GM21786 (cell line): Measurements from ENCODE around the gene PCDHB7.
"Not testable (repeated sequence)": the region's sequence is repeated elsewhere in the genome, so short reads cannot be mapped to it uniquely, and the experiment has no call there.

ENCODE experiments used
- ATAC-seq: cut with Tn5 transposase; IDR thresholded peaks from one replicate; pipeline ENCODE4 v1.9.1; 2021; ENCODE audit not compliant: unreplicated experiment

PCDHB7 gene

GRCh38 chr5:141179876-141180275 is 7.4 kb downstream of the PCDHB7 start:
- ATAC-seq, result not testable (repeated sequence)

GRCh38 chr5:141180313-141180712 is 7.9 kb downstream of the PCDHB7 start:
- ATAC-seq, result no peak

GRCh38 chr5:141182248-141182647 is 9.8 kb downstream of the PCDHB7 start, which contains the start of gene PCDHB16:
TSS of gene PCDHB16 (plus strand) at chr5:141182387. CDS start at chr5:141182560, 173 bp downstream.
- no peak for ATAC-seq

- ATAC-seq, result not testable (repeated sequence)
These were observed 11.8 kb downstream of the PCDHB7 start for GRCh38 chr5:141184117-141184855.

GRCh38 chr5:141186897-141187512 is 14.6 kb downstream of the PCDHB7 start, which contains the start of gene PCDHB9:
TSS of gene PCDHB9 (plus strand) at chr5:141187161. CDS start at chr5:141187319, 158 bp downstream.
- ATAC-seq, result no peak

- not testable (repeated sequence) for ATAC-seq
These were observed 16.2 kb downstream of the PCDHB7 start for GRCh38 chr5:141188682-141189081.

- not testable (repeated sequence) for ATAC-seq
These were observed 16.7 kb downstream of the PCDHB7 start for GRCh38 chr5:141189131-141189530.

GRCh38 chr5:141192110-141192725 is 19.8 kb downstream of the PCDHB7 start, which contains the start of gene PCDHB10:
TSS of gene PCDHB10 (plus strand) at chr5:141192353. CDS start at chr5:141192553, 200 bp downstream.
- no peak for ATAC-seq

GRCh38 chr5:141194332-141194731 is 21.9 kb downstream of the PCDHB7 start:
- not testable (repeated sequence) for ATAC-seq

GRCh38 chr5:141196363-141196762 is 23.9 kb downstream of the PCDHB7 start:
- ATAC-seq, result no peak

GRCh38 chr5:141199359-141200235 is 27.2 kb downstream of the PCDHB7 start, which contains the start of gene PCDHB11:
TSS of gene PCDHB11 (plus strand) at chr5:141199627. CDS start at chr5:141199775, 148 bp downstream.
- ATAC-seq, result no peak

- not testable (repeated sequence) for ATAC-seq
These were observed 28.7 kb downstream of the PCDHB7 start for GRCh38 chr5:141201126-141201525.

GRCh38 chr5:141201646-141202045 is 29.2 kb downstream of the PCDHB7 start:
- not testable (repeated sequence) for ATAC-seq

- ATAC-seq, result no peak
These were observed 36.0 kb downstream of the PCDHB7 start, which contains the start of gene PCDHB12 for GRCh38 chr5:141208478-141208877. TSS of gene PCDHB12 (plus strand) at chr5:141208719. CDS start at chr5:141208908, 189 bp downstream.

GRCh38 chr5:141210281-141210680 is 37.8 kb downstream of the PCDHB7 start:
- ATAC-seq, result not testable (repeated sequence)

- not testable (repeated sequence) for ATAC-seq
These were observed 38.4 kb downstream of the PCDHB7 start for GRCh38 chr5:141210849-141211248.

GRCh38 chr5:141213656-141214339 is 41.4 kb downstream of the PCDHB7 start, which contains the start of gene PCDHB13:
TSS of gene PCDHB13 (plus strand) at chr5:141213919. CDS start at chr5:141214124, 205 bp downstream.
- not testable (repeated sequence) for ATAC-seq

GRCh38 chr5:141214583-141214982 is 42.1 kb downstream of the PCDHB7 start:
- not testable (repeated sequence) for ATAC-seq

GRCh38 chr5:141215504-141215903 is 43.1 kb downstream of the PCDHB7 start:
- not testable (repeated sequence) for ATAC-seq

GRCh38 chr5:141216035-141216434 is 43.6 kb downstream of the PCDHB7 start:
- not testable (repeated sequence) for ATAC-seq
